Midbrain (tissue), 1 donor: ENCODE data around the gene CCDC3.

Source experiments
- DNase-seq: peaks from one replicate; lab custom pipeline; 2025; lab: John Stamatoyannopoulos, UW

CCDC3 gene

DNA sequence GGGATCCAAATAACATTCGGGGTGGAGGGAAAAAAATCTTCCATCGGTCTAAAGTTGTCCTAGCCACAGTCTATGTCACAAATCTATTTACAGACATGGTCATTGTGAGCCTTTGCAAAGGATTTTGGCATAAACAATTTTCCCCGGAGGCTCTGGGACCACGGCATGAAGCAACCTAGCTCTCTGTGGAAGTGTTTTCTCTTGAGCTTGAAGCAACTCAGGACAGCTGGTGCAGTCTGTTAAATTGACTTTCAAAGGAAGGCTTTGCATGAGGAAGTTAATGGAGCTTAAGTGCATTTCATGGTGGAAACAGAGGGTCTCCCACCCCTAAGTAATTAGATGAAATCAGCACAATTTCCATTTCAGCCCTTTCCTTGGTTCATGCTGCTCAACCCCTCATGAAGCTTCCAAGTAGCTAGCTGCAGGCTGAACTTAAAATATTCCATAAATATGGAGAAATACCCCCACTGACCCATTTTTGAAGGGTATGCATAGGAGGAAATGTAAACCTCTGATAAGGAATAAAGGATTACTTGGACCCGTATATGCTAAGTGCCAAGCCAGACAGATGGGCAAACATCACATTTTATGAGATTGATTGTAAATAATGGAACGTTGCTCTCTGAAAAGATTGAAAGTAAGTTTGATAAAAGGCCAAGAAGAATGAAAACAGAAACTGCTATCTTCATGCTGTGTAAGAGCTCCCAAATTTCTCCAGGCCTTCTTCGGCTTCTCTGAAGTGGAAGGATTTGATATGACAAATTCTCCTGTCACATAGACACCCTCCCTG, 39.9 kb downstream of the CCDC3 start:
- no peak for DNase-seq

GRCh38 chr10:12960941-12961340, 40.6 kb downstream of the CCDC3 start:
- no peak for DNase-seq

DNA sequence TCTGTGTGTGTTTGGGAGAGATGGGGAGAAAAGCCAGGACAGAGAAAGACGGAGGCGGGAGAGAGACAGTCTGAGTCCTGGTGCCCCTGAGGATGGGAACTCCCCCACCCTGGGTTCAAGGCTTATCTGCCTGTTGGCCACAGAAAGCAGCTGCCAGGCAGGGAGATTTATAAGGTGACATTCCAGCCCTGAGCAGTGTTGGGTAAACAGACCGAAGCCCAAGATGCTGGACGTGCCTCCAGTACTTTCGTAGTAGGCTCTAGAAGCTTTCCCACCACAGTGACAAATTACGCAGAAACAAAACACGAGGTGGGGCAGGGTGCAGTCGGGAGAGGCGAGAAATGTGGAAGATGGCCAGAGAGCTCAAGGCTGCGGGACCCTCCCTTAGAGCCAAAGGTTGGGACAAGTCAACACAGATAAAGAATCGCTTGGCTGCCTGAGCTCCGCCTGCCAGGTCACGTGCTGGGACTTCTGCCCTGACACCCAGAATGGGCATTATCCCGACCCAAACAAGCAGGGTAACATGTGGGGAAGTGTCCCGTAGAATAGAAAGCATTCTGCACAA, 41.1 kb downstream of the CCDC3 start:
- no peak for DNase-seq

DNA sequence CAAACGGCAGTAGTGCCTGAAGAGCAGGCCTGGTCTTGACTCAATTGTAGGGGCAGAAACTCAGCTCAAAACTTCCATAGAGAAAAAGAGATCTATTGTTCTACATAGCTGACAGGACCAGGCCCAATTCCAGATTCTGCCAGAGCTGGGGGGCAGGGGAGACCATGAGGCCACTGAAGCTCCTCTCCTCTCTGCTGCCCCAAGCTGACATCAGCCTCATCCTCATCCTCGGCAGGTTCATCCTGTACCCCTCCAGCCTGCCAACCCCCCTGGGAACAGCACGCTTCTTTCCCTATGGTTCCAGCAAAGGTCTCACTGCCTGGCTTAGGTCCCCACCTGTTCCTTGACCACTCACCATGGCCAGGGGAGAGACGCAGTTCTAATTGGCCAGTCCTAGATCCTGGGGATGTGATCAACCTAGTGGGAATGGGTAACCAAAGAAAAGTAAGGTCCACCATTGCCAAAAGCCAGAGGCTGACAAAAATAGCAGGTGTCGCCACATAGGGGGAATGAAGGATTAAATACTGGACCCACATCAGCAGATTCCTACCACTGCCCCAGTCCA, 42.9 kb downstream of the CCDC3 start:
- DNase-seq = no peak

GRCh38 chr10:12957081-12957480, 44.4 kb downstream of the CCDC3 start:
- no peak for DNase-seq

- no peak for DNase-seq
These were observed 46.6 kb downstream of the CCDC3 start for GRCh38 chr10:12954866-12955265.

GRCh38 chr10:12950583-12951128, 50.9 kb downstream of the CCDC3 start:
- no peak for DNase-seq

DNA sequence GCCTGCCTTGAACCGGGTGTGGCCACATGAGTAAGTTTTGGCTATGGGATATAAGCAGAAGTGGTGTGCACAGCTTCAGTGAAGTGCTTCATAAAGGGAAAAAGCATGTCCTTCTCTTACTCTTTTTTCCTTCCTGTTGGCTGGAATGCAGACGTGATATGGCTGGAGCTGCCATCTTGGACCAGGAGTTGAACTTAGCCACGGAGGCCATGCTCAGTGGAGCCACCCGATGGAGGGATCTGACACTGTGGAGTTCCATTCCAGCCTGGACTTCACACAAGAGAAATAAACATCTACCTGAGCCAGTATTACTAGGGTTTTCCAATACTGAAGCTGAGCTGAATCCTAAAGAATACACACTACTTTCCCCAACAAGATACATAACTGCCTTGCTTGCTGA, 52.3 kb downstream of the CCDC3 start:
- no peak for DNase-seq

DNA sequence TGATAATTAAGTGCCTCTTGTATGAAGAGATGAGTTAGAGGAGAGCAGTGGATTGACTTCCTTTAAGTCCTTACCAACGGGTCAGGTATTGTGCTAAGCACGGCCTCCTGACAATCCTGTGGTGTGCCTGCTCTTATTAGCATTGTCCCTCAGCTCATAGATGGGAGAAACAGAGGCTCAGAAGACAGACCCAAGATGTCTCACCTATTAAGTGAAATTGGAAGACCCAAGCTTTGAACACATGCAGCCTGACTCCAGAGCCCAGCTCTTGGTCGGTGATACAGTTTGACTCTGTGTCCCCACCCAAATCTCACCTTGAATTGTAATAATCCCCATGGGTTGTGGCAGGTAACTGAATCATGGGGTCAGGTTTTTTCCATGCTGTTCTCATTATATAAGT, 53.8 kb downstream of the CCDC3 start:
- DNase-seq = no peak

DNA sequence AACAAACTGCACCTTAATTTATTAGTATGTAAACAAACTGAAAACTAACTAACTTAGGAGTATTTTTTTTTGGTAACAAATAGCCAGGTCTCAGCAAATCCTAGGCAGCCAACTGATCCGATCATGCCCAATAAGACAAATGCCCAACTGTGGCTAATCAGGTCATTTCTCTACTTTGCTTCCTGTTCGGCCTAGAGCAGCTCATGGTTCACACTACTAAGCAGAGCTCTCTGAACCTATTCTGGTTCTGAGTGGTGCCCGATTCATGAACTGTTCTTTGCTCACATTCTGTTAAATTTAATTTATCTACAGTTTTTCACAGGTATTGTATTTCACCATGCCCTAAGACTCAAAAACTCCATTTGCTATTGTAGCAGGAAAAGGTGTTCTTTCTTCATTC, 55.1 kb downstream of the CCDC3 start:
- no peak for DNase-seq

- DNase-seq = no peak
These were observed 55.7 kb downstream of the CCDC3 start for GRCh38 chr10:12945690-12946359.

DNA sequence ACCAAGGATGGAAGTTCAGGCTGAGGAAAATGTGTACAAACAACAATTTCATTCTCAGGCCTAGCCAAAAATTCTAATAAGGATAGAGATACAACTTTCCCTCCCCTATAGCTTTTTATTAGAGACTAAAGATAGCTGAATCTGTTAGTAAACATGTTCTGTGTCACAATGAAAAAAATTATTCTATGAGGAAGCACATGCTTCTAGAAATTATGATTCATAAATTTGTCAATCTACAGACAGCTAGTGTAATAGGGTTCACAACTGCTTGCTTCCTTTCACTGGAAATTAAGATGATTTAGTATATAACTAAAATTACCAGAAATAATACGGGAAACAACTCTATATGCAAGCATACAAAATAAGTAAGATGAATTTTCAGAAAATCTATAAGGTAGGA, 56.6 kb downstream of the CCDC3 start:
- no peak for DNase-seq

DNA sequence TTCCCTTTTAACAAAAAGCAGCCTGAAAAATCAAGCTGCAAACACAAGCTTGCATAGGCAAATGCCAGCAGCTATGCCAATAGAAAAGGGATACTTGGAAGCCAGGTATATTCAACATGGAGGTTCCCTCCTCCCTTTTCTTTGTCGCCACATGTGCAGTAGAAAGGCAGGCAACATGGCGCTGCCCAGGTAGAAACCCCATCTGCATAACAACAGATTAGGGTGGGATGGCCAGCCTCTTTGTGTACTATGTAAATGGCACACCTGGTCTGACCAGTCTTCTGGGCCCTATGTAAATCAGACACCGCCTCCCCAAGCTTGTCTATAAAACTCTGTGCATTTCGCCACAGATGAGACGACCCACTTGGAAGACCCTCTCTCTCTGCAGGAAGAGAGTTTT, 58.1 kb downstream of the CCDC3 start:
- no peak for DNase-seq

GRCh38 chr10:12941966-12942365, 59.5 kb downstream of the CCDC3 start:
- no peak for DNase-seq

GRCh38 chr10:12940791-12941190, 60.7 kb downstream of the CCDC3 start:
- no peak for DNase-seq

GRCh38 chr10:12938271-12938670, 63.2 kb downstream of the CCDC3 start:
- no peak for DNase-seq

DNA sequence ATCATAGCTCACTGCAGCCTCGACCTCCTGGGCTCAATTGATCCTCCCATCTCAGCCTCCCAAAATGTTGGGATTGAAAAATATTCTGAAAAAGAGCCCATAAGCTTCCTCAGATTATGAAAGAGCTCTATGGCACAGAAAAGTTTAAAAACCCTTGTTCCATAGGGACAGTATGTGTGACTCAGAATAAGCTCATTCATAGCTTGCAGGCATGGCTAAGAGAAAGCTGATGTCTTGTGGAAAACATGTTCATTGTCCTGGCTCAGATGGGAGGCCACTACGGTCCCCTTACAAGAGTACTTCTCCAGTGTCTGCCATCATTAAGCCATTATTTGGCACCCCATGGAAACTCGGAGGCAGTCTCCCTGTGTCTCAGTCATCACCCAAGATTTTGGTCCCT, 64.0 kb downstream of the CCDC3 start:
- no peak for DNase-seq

GRCh38 chr10:12934777-12935176, 66.7 kb downstream of the CCDC3 start:
- no peak for DNase-seq

- no peak for DNase-seq
These were observed 72.1 kb downstream of the CCDC3 start for GRCh38 chr10:12929381-12929780.

DNA sequence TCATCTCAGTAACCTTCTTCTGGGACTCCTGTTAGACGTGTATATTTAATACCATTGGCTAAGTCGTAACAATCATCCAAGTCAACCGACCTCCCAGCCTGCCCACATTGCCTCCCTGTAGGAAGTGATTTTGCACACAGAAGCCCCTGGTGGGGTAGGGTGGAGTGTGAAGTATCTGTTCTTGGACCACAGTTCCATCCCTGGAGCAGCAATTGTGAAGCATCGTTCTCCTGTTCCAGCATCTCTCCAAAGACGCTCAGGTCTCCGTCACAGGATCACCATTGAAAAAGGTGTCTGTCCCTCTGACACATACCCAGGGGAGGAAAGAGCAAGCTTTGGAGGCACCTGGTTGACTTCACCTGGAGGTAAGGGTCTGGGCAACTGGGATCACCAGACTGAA, 72.9 kb downstream of the CCDC3 start:
- no peak for DNase-seq

DNA sequence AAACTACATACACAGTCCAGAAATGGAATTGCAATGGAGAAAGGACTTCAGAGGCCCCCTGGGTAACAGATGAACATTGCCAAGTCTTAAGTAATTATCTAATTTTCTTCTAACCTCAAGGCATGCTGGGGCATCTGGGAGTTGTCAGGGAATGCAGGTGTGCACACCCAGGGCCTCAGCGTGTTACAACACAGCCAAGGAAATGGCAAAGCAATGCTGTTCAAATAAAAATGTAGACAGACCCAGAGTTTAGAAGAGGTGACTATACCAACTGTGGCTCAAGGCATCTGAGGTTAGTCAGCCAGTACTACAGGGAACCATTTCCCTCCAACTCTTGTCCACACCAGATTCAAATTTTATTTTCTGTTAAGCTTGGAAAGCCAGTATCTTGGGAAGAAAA, 73.6 kb downstream of the CCDC3 start:
- DNase-seq = no peak

DNA sequence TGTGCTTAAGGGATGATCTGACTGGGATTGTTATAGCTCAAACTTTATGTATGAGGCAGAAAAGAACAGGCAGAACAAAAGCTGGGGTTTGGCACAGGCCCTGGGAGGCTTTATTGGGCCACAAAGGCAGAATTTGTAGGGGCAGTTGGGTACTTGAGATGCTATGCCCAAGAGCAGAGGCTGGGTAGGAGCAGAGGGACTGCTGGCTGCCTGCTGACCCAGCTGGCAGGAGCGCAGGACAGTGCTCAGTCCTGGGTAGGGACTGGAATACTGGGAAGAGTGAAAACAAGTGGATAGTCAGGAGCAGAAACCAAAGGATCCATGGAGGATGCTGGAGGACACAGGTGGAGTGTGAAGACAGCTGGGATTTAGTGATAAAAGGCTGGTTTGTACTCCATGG, 75.7 kb downstream of the CCDC3 start:
- DNase-seq = no peak

- no peak for DNase-seq
These were observed 76.6 kb downstream of the CCDC3 start for GRCh38 chr10:12924911-12925310.
